Erythroblast (primary cell): Measurements from ENCODE around the gene DUOXA2.

ENCODE experiments used
- GATA1 ChIP-seq: IDR thresholded peaks from 2 replicates; pipeline ENCODE4 v1.6.1; 2011; ENCODE audit warnings: low read depth, mild to moderate bottlenecking, control low read depth, low read length, moderate library complexity
- POLR2A ChIP-seq: IDR thresholded peaks from 2 replicates; pipeline ENCODE4 v1.6.1; 2011; ENCODE audit warnings: mild to moderate bottlenecking, low read length

DNA sequence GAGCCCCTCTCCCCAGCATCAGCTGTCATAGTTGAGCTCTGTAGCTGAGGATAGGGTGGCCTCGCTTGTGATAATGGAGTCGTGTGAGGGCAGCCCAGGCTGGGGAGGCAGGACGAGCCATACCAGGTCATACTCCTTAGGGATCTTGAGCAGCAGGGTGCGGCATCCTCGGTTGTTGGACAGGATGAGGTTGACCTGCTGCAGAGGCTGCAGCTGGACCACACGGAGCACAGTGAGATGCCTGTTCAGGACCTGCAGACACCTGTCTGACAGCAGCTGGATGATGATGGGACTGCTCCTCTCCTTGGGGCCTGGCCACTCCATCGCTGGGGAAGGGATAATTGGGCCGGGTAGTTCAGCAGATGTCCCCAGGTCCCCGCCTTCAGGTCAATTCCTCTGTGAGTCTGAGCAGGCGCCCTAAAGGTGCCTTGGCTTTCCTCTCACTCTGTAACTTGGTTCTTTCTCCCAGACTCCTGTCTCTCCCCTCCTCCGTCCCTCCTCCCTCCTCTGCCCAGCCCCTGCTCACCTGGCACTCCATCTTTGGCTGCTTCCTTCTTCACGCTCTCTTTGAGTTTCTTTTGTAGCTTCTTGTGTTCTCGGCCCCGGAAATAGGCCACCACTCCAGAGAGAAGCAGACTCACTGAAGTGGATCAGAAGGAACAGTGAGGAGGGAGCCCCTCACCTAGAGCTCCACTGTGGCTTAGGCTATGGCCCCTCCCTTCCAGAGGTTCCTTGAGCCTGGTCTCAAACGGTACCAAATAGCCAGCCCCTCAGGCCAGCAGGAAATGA, 7.9 kb upstream of the DUOXA2 start:
- TF ChIP-seq POLR2A (no peak), GATA1 (no peak)
